ENCODE data around the gene S100A2.

DNA sequence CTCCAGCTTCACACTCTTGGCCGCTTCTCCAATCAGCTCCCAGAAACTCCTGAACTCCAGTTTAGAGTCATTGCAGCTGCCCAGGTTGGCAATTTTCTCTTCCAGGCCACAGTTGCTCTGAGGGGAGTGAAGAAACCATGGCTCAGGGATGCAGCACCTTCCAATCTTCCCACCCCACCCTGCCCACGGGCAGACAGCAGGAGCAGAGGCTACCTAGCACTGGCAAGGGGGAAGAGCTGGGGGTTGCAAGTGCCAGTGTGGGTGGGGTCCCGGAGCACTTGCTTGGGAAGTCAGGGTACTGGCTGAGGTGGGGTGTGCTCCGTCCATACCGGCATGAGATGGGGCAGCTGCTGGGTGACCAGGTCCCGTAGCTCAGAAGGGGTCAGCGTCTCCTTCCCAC is 49.3 kb upstream of the S100A2 start:
- no peak for TF ChIP-seq POLR2A (IDR thresholded peaks at IDR 0.05)
- TF ChIP-seq, protein P1, sequence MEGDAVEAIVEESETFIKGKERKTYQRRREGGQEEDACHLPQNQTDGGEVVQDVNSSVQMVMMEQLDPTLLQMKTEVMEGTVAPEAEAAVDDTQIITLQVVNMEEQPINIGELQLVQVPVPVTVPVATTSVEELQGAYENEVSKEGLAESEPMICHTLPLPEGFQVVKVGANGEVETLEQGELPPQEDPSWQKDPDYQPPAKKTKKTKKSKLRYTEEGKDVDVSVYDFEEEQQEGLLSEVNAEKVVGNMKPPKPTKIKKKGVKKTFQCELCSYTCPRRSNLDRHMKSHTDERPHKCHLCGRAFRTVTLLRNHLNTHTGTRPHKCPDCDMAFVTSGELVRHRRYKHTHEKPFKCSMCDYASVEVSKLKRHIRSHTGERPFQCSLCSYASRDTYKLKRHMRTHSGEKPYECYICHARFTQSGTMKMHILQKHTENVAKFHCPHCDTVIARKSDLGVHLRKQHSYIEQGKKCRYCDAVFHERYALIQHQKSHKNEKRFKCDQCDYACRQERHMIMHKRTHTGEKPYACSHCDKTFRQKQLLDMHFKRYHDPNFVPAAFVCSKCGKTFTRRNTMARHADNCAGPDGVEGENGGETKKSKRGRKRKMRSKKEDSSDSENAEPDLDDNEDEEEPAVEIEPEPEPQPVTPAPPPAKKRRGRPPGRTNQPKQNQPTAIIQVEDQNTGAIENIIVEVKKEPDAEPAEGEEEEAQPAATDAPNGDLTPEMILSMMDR (IDR thresholded peaks at IDR 0.05), result no peak

Measured in testis (tissue), 2 donors.